ENCODE data around the gene PRKAA1.

GRCh38 chr5:40833712-40834229 lies 35.6 kb upstream of the PRKAA1 start:
- TF ChIP-seq EP300 (IDR thresholded peaks at IDR 0.05) (no peak), CTCF (IDR thresholded peaks at IDR 0.05) (no peak), E2F6 (IDR thresholded peaks at IDR 0.05; ENCODE audit: borderline replicate concordance, low read depth) (no peak)

Data from A549 (cell line).